Endothelial cell of umbilical vein (primary cell): Measurements from ENCODE around the gene XIRP2. TPM values are rescaled to one million over a fixed set of nuclear protein-coding genes. Genes with fewer than 3 reads are reported as not detected.
"Not testable (repeated sequence)": the region's sequence is repeated elsewhere in the genome, so short reads cannot be mapped to it uniquely, and the experiment has no call there.

ENCODE experiments used
- BruUV-seq: library from RNA; stranded (reverse); fragments of 400-500 nt; replicated peaks from 2 replicates; lab custom pipeline; 2021; lab: Mats Ljungman, UMichigan
- CTCF ChIA-PET: fragments of 300-600, 350-600 bp; sonication (Branson Sonifier 250); formaldehyde crosslinking; loops from one replicate; lab custom pipeline; 2021; ENCODE audit warnings: antibody characterized with exemption, inconsistent platforms; lab: Charles Lee
- POLR2A ChIA-PET: fragments of 300-600, 350-600 bp; sonication (Branson Sonifier 250); formaldehyde crosslinking; loops from one replicate; lab custom pipeline; 2021; ENCODE audit warnings: antibody characterized with exemption, inconsistent platforms; lab: Charles Lee
- DNase-seq: peaks from one replicate; pipeline ENCODE4 v3.0.0-alpha.2; 2011; ENCODE audit warnings: low read depth, low spot score
- FAIRE-seq: peaks from 2 replicates; lab custom pipeline; 2011; peaks lifted over from hg19 to GRCh38; lab: Jason Lieb, UNC
- H2AFZ ChIP-seq: 2 replicates; pipeline ENCODE4 v1.6.0; 2012; ENCODE audit warnings: low read depth, low read length, control low read depth, inconsistent platforms
- H3K27ac ChIP-seq: 2 replicates; pipeline ENCODE4 v1.5.1; 2011; ENCODE audit warnings: low read depth, mild to moderate bottlenecking, control low read depth, low read length, moderate library complexity; ENCODE audit not compliant: insufficient read depth
- H3K27me3 ChIP-seq, 2 experiments: 2 replicates each; pipeline versions ENCODE4 v1.6.0 to v1.6.1; 2011; ENCODE audit warnings: low read length in 2 of 2, mixed read lengths in 1 of 2; ENCODE audit not compliant: control insufficient read depth in 2 of 2, insufficient read depth in 2 of 2
- H3K36me3 ChIP-seq, 2 experiments: 2 replicates in 1 of 2; 3 replicates in 1 of 2; pipeline ENCODE4 v1.5.1; 2011; ENCODE audit warnings: low read length in 2 of 2, mild to moderate bottlenecking in 1 of 2, moderate library complexity in 1 of 2; ENCODE audit not compliant: control insufficient read depth in 2 of 2, insufficient read depth in 2 of 2; ENCODE audit errors: extremely low read depth in 1 of 2
- H3K4me1 ChIP-seq: 3 replicates; pipeline ENCODE4 v1.5.1; 2011; ENCODE audit warnings: mild to moderate bottlenecking, low read length; ENCODE audit not compliant: control insufficient read depth, insufficient read depth; ENCODE audit errors: extremely low read depth
- H3K4me2 ChIP-seq: 2 replicates; pipeline ENCODE4 v1.6.1; 2011; ENCODE audit warnings: low read length, control low read depth, mixed read lengths; ENCODE audit not compliant: insufficient read depth
- H3K4me3 ChIP-seq, 3 experiments: fragments of 200-600 bp in 1 of 3; sonication (generic), shearing (Covaris generic) in 1 of 3; replicated peaks in 1 of 3; 2 replicates each; pipeline ENCODE4 v1.5.1; 2011 to 2016; ENCODE audit warnings: control low read depth in 3 of 3, low read length in 3 of 3, mild to moderate bottlenecking in 2 of 3, inconsistent platforms in 1 of 3, low read depth in 1 of 3, moderate library complexity in 1 of 3; ENCODE audit not compliant: insufficient read depth in 1 of 3
- H3K79me2 ChIP-seq: 2 replicates; pipeline ENCODE4 v1.6.0; 2012; ENCODE audit warnings: low read length, inconsistent platforms; ENCODE audit not compliant: control insufficient read depth, insufficient read depth
- H3K9ac ChIP-seq: replicated peaks from 2 replicates; pipeline ENCODE3; 2011; ENCODE audit warnings: low read length, control low read depth; ENCODE audit not compliant: insufficient read depth; ENCODE audit errors: extremely low read depth
- H3K9me1 ChIP-seq: replicated peaks from 3 replicates; pipeline ENCODE4 v1.6.0; 2011; ENCODE audit warnings: mild to moderate bottlenecking, low read length; ENCODE audit not compliant: control insufficient read depth, insufficient read depth; ENCODE audit errors: extremely low read depth
- H3K9me3 ChIP-seq: replicated peaks from 2 replicates; pipeline ENCODE4 v1.5.1; 2012; ENCODE audit warnings: low read length, inconsistent platforms; ENCODE audit not compliant: control insufficient read depth, insufficient read depth
- H4K20me1 ChIP-seq: replicated peaks from 2 replicates; pipeline ENCODE3; 2011; ENCODE audit warnings: mild to moderate bottlenecking, low read length; ENCODE audit not compliant: control insufficient read depth, insufficient read depth; ENCODE audit errors: extremely low read depth
- CTCF ChIP-seq, 2 donors: IDR thresholded peaks; 1 replicate in 1 of 2; 2 replicates in 1 of 2; pipeline ENCODE4 v1.5.1; 2011; ENCODE audit warnings: low read length in 2 of 2, mild to moderate bottlenecking in 2 of 2, moderate library complexity in 2 of 2, control low read depth in 1 of 2, inconsistent platforms in 1 of 2, low read depth in 1 of 2; ENCODE audit not compliant: insufficient read depth in 1 of 2; ENCODE audit errors: extremely low read depth in 1 of 2
- EZH2 ChIP-seq: IDR thresholded peaks from 2 replicates; pipeline ENCODE4 v1.6.1; 2012; ENCODE audit warnings: borderline replicate concordance, low read depth, mild to moderate bottlenecking, moderate library complexity, low read length, inconsistent platforms; ENCODE audit not compliant: severe bottlenecking
- FOS ChIP-seq: IDR thresholded peaks from 2 replicates; pipeline ENCODE4 v1.6.1; 2011; ENCODE audit warnings: mild to moderate bottlenecking, low read length, moderate library complexity, borderline replicate concordance; ENCODE audit not compliant: insufficient read depth
- GATA2 ChIP-seq: IDR thresholded peaks from 2 replicates; pipeline ENCODE4 v1.7.0; 2011; ENCODE audit warnings: low read depth, mild to moderate bottlenecking, moderate library complexity, mixed read lengths, low read length; ENCODE audit not compliant: insufficient read length, insufficient read depth
- JUN ChIP-seq: IDR thresholded peaks from 2 replicates; pipeline ENCODE4 v1.6.1; 2011; ENCODE audit warnings: borderline replicate concordance, low read depth; ENCODE audit not compliant: insufficient read length, insufficient read depth
- MAX ChIP-seq: IDR thresholded peaks from 2 replicates; pipeline ENCODE4 v1.6.1; 2011; ENCODE audit not compliant: insufficient read depth, insufficient read length
- MYC ChIP-seq: IDR thresholded peaks from one replicate; pipeline ENCODE4 v1.6.1; 2011; ENCODE audit warnings: mild to moderate bottlenecking, low read depth, low read length
- POLR2A ChIP-seq: IDR thresholded peaks from 2 replicates; pipeline ENCODE4 v1.6.1; 2012; ENCODE audit warnings: low read depth, mild to moderate bottlenecking, control low read depth, low read length
- POLR2AphosphoS5 ChIP-seq: IDR thresholded peaks from 2 replicates; pipeline ENCODE4 v1.6.1; 2012; ENCODE audit warnings: low read depth, mild to moderate bottlenecking, control low read depth, low read length, moderate library complexity; ENCODE audit not compliant: insufficient read depth
- dilution Hi-C: fragments of 300-500 bp; cut with MboI; formaldehyde crosslinking; loops from one replicate; pipeline ENCODE4 v1.15.0; 2019; ENCODE audit warnings: low sequenced_read_pairs; ENCODE audit not compliant: extremely low pct_ligation_motif_present
- intact Hi-C: fragments of 100-400 bp; cut with micrococcal nuclease; formaldehyde crosslinking; loops from one replicate; pipeline ENCODE4 v1.10.0; 2022
- polyA plus RNA-seq, 4 experiments: library from polyadenylated mRNA; depleted of rRNA in 3 of 4; stranded (reverse) in 3 of 4; unstranded in 1 of 4; fragments of >200 nt; gene quantifications; 2 replicates each; pipeline versions ENCODE4 v1.2.1 to v1.2.3, GENCODE V29; 2011 to 2012; ENCODE audit warnings: missing spikeins in 1 of 4
- total RNA-seq: library from RNA; stranded (reverse); gene quantifications from 2 replicates; pipeline ENCODE4 v1.2.3, GENCODE V29; 2021

XIRP2 gene
- total and polyA plus RNA-seq, 2 donors (not counting 3 experiments of a cell fraction or from before 2014, with no cell fraction given) = 0.08 to 0.66 TPM

GRCh38 chr2:167103757-167104133 lies 215.5 kb downstream of the XIRP2 start:
- no peaks in the 10 kb centered on the region for H3K79me2 ChIP-seq
- dilution Hi-C loops = no loop called here
- DNase-seq = no peak
- no peak overlapping the region for H2AFZ ChIP-seq
- H3K4me1 ChIP-seq = no peaks in the 10 kb centered on the region
- H4K20me1 ChIP-seq = no peaks in the 10 kb centered on the region
- H3K27ac ChIP-seq = no peak overlapping the region
- no TSS peak for BruUV-seq
- no peaks in the 10 kb centered on the region for H3K27me3 ChIP-seq
- no peak for FAIRE-seq
- H3K9ac ChIP-seq = no peak overlapping the region
- H3K9me1 ChIP-seq = no peaks in the 10 kb centered on the region
- ChIA-PET CTCF (interaction anchor here (0.6 kb wide), 1 partner anchor 1015 kb away, joined by 3 read pairs; no protein-coding TSS in a partner anchor), POLR2A (no interaction called here)
- no peak overlapping the region for H3K4me3 ChIP-seq
- no peaks in the 10 kb centered on the region for H3K9me3 ChIP-seq
- TF ChIP-seq EZH2 (no peak), POLR2A (no peak)
- intact Hi-C loops = no loop called here
- H3K4me2 ChIP-seq = no peak overlapping the region
- H3K36me3 ChIP-seq = no peaks in the 10 kb centered on the region

- no peaks in the 10 kb centered on the region for H3K4me1 ChIP-seq
- H3K4me3 ChIP-seq = no peak overlapping the region
- no peak for DNase-seq
- H3K4me2 ChIP-seq = no peak overlapping the region
- no peak for FAIRE-seq
- BruUV-seq = no TSS peak
- no peak overlapping the region for H3K27ac ChIP-seq
- H4K20me1 ChIP-seq = no peaks in the 10 kb centered on the region
- no peaks in the 10 kb centered on the region for H3K27me3 ChIP-seq
- dilution Hi-C loops (no loop called here), intact Hi-C loops (no loop called here)
- TF ChIP-seq EZH2 (no peak), POLR2A (no peak), MAX (no peak), MYC (no peak), POLR2AphosphoS5 (no peak), FOS (no peak), GATA2 (no peak), JUN (no peak), CTCF (IDR thresholded peaks at IDR 0.05; ENCODE audit: extremely low read depth in 1 of 2, insufficient read depth in 1 of 2, low read depth in 1 of 2, low read length in 2 of 2) (no peak)
- ChIA-PET CTCF (no interaction called here), POLR2A (no interaction called here)
- H3K36me3 ChIP-seq = no peaks in the 10 kb centered on the region
- no peaks in the 10 kb centered on the region for H3K9me3 ChIP-seq
- no peak overlapping the region for H3K9ac ChIP-seq
- no peaks in the 10 kb centered on the region for H3K9me1 ChIP-seq
- no peaks in the 10 kb centered on the region for H3K79me2 ChIP-seq
- H2AFZ ChIP-seq = no peak overlapping the region
These were observed 216.4 kb downstream of the XIRP2 start for GRCh38 chr2:167104691-167105090.

- H4K20me1 ChIP-seq, CTCF ChIA-PET: not testable (repeated sequence)
These were observed 221.4 kb downstream of the XIRP2 start for GRCh38 chr2:167109682-167110081.

More at GRCh38 chr2:167109682-167110081, 221.4 kb downstream of the XIRP2 start:
- H3K27ac ChIP-seq, H3K4me3 ChIP-seq, H3K36me3 ChIP-seq, H3K9me1 ChIP-seq, POLR2A ChIA-PET, H3K9me3 ChIP-seq, H3K27me3 ChIP-seq, intact Hi-C loops, H3K79me2 ChIP-seq, H3K4me1 ChIP-seq, FAIRE-seq, dilution Hi-C loops, H3K4me2 ChIP-seq, H3K9ac ChIP-seq, DNase-seq, H2AFZ ChIP-seq, BruUV-seq: not testable (repeated sequence)
